Activated CD8-positive, alpha-beta T cell treated with anti-CD3 and anti-CD28 coated beads, Interleukin-2, amount 10 ng/mL, durations not matched to agents 7 days and 5 days (primary cell): ENCODE measurements around the gene DDRGK1. TPM values are rescaled to one million over a fixed set of nuclear protein-coding genes. Genes with fewer than 3 reads are reported as not detected.

Experiments used
- ATAC-seq: fragments of 150-1000 bp; cut with Tn5 transposase; one replicate; pipeline ENCODE4 v1.10.0; 2021; ENCODE audit warnings: moderate library complexity
- CTCF ChIA-PET: fragments of 350-600 bp; sonication (Branson Sonifier 250); formaldehyde crosslinking; loops from one replicate; lab custom pipeline; 2021; ENCODE audit warnings: antibody characterized with exemption; lab: Charles Lee
- POLR2A ChIA-PET: fragments of 350-600 bp; sonication (Branson Sonifier 250); formaldehyde crosslinking; loops from one replicate; lab custom pipeline; 2021; ENCODE audit warnings: antibody characterized with exemption; lab: Charles Lee
- DNase-seq: peaks from one replicate; pipeline ENCODE4 v3.0.0-alpha.2; 2020
- H3K27ac Mint-ChIP-seq: one replicate; pipeline ENCODE4 v1.8.0; 2021; ENCODE audit warnings: mild to moderate bottlenecking, mixed read lengths
- H3K27me3 Mint-ChIP-seq: one replicate; pipeline ENCODE4 v1.8.0; 2021; ENCODE audit warnings: low read depth, mixed read lengths
- H3K36me3 Mint-ChIP-seq: one replicate; pipeline ENCODE4 v1.8.0; 2021; ENCODE audit warnings: low read depth, mixed read lengths
- H3K4me1 Mint-ChIP-seq: one replicate; pipeline ENCODE4 v1.8.0; 2021; ENCODE audit warnings: low read depth, mixed read lengths
- H3K4me3 Mint-ChIP-seq: one replicate; pipeline ENCODE4 v1.8.0; 2021; ENCODE audit warnings: mild to moderate bottlenecking, mixed read lengths
- H3K9me3 Mint-ChIP-seq: one replicate; pipeline ENCODE4 v1.8.0; 2022; ENCODE audit warnings: mixed read lengths; ENCODE audit not compliant: insufficient read depth
- total RNA-seq, 2 experiments: library from RNA; stranded (reverse); gene quantifications; one replicate each; pipeline ENCODE4 v1.2.3, GENCODE V29; 2021

Gene DDRGK1
- total RNA-seq, 2 experiments from 2014 or later = 49.0 to 54.4 TPM

- Mint-ChIP-seq H3K36me3 (no peaks in the 10 kb centered on the region), H3K9me3 (no peaks in the 10 kb centered on the region), H3K4me1 (peaks cover 15% of the 10 kb centered on the region), H3K27ac (no peak overlapping the region), H3K4me3 (peak overlapping the region; percentile 80), H3K27me3 (peaks cover 35% of the 10 kb centered on the region)
- ATAC-seq (no peak), DNase-seq (no peak)
- POLR2A ChIA-PET = no interaction called here
- CTCF ChIA-PET = no interaction called here
Measured at GRCh38 chr20:3174442-3175261, 29.8 kb downstream of the DDRGK1 start.

GRCh38 chr20:3173610-3174441 is 30.7 kb downstream of the DDRGK1 start:
- H3K4me3 Mint-ChIP-seq = peak overlapping the region; percentile 80

DNA sequence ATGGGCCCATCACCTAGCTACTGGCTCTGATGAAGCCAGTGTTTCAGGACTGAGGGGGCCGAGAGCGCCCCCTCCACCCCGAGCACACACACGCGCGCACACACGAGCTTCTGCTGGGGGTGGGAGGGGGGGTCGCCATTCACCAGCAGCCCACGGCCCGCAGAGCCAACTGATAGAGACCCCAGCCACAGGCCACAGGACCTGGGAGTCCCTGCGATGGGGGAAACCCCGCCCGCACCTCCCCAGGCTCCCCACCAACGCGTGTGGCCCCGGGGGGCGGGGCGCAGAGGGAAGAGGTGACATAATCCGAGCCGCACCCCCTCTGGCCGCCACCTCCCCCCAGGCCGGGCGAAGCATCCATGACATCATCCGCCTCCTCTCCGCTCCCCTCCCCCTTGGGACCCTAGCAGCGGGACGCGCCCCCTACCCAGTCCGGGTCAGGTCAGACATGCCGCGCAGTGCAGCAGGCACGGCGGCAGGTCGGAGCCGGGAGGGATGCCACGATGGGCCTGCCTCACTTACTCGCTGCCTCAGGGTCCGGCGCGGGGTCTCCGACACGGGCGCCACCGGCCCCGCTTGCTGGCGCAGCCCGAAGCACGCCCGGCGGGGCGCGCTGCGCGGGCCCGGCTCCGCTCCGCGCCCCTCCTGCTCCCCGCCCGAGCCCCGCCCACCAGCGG is 31.4 kb downstream of the DDRGK1 start, which contains the start of gene LZTS3:
Gene LZTS3 (minus strand): TSS at position 617 of the 677 bp plus-strand sequence. CDS start 6,386 bp downstream, outside the sequence.
- peak; percentile 91 for ATAC-seq
- Mint-ChIP-seq H3K9me3 (no peaks in the 10 kb centered on the region), H3K27me3 (peaks cover 48% of the 10 kb centered on the region), H3K4me1 (peaks cover 15% of the 10 kb centered on the region), H3K27ac (peak within 1 kb of the TSS; percentile 63), H3K4me3 (peak within 1 kb of the TSS; percentile 80), H3K36me3 (no peaks in the 10 kb centered on the region)
- DNase-seq = peak; percentile 84
- ChIA-PET CTCF (interaction anchor here (2.5 kb wide), 1 partner anchor 11 kb away, joined by 10 read pairs; no protein-coding TSS in a partner anchor), POLR2A (interaction anchor here (0.8 to 2.0 kb wide), 3 partner anchors 12 to 29 kb away, joined by 3 to 11 read pairs (median 5); no protein-coding TSS in a partner anchor)

More at GRCh38 chr20:3173610-3174441, 30.7 kb downstream of the DDRGK1 start:
- DNase-seq (peak; percentile 91), ATAC-seq (peak; percentile 60)
- H3K9me3 Mint-ChIP-seq = no peaks in the 10 kb centered on the region
- H3K27ac Mint-ChIP-seq = peak overlapping the region; percentile 51
- H3K27me3 Mint-ChIP-seq = peaks cover 41% of the 10 kb centered on the region
- POLR2A ChIA-PET = no interaction called here
- no peaks in the 10 kb centered on the region for H3K36me3 Mint-ChIP-seq
- CTCF ChIA-PET = no interaction called here
- H3K4me1 Mint-ChIP-seq = peaks cover 15% of the 10 kb centered on the region

GRCh38 chr20:3172126-3172932 is 32.2 kb downstream of the DDRGK1 start:
- Mint-ChIP-seq H3K9me3 (no peaks in the 10 kb centered on the region), H3K4me1 (peaks cover 15% of the 10 kb centered on the region), H3K27ac (peak overlapping the region; percentile 63), H3K36me3 (no peaks in the 10 kb centered on the region), H3K27me3 (peaks cover 50% of the 10 kb centered on the region), H3K4me3 (peak overlapping the region; percentile 73)
- ChIA-PET POLR2A (interaction anchor here (0.8 to 2.0 kb wide), 3 partner anchors 11 to 28 kb away, joined by 3 to 11 read pairs (median 5); no protein-coding TSS in a partner anchor), CTCF (interaction anchor here (1.0 to 2.5 kb wide), 3 partner anchors 10 to 27 kb away, joined by 3 to 10 read pairs (median 3); no protein-coding TSS in a partner anchor)
- DNase-seq (no peak), ATAC-seq (no peak)

GRCh38 chr20:3171391-3172125 is 32.9 kb downstream of the DDRGK1 start:
- DNase-seq = no peak
- CTCF ChIA-PET = interaction anchor here (1.0 to 2.5 kb wide), 3 partner anchors 9 to 26 kb away, joined by 3 to 10 read pairs (median 3); no protein-coding TSS in a partner anchor
- peaks cover 15% of the 10 kb centered on the region for H3K4me1 Mint-ChIP-seq
- peak overlapping the region; percentile 34 for H3K27ac Mint-ChIP-seq
- H3K4me3 Mint-ChIP-seq = no peak overlapping the region
- POLR2A ChIA-PET = interaction anchor here (0.6 to 2.0 kb wide), 3 partner anchors 10 to 18 kb away, joined by 3 to 11 read pairs (median 5); no protein-coding TSS in a partner anchor
- ATAC-seq = no peak
- H3K9me3 Mint-ChIP-seq = no peaks in the 10 kb centered on the region
- no peaks in the 10 kb centered on the region for H3K36me3 Mint-ChIP-seq
- H3K27me3 Mint-ChIP-seq = peaks cover 53% of the 10 kb centered on the region

DNA sequence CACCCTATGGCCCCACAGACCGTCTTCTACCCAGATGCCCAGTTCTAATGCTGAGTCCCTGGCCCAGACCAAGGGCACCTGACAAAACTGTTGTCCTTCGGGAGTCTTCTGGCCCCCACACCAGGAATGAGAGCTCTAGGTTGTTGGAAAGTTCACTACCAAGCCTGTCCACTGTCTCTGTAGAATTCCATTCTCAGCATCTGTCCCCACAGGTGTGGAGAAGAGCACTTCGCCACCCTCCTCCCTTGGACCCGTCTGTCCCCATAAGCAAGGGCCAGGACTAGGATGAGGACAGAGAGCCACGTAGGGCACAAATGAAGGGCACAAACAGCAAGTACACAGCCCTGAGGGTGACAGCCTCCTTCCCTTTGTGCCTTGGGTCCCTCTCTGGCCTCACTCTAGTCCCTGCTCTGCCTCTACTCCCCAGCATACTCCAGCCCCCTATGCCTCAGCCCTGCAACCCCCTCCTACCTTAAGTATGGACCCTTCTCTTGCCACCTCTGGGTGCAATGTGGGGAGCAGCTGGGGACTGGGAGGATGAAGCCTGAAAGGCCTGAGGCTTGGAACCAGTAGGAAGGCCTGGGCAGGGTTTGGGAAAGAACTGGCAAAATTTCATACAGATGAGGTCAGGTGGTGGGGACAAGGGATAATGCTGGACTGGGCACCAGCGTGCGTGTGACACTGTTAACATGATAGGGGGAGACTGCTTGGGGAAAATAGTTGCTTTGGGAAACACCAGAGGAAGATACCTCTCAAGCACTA is 35.5 kb downstream of the DDRGK1 start:
- ChIA-PET CTCF (interaction anchor here (1.0 kb wide), 1 partner anchor 116 kb away, joined by 4 read pairs; no protein-coding TSS in a partner anchor), POLR2A (interaction anchor here (1.4 kb wide), 1 partner anchor 10 kb away, joined by 3 read pairs; no protein-coding TSS in a partner anchor)
- H3K27ac Mint-ChIP-seq = no peak overlapping the region
- H3K4me1 Mint-ChIP-seq = peaks cover 7% of the 10 kb centered on the region
- DNase-seq = no peak
- H3K9me3 Mint-ChIP-seq = no peaks in the 10 kb centered on the region
- H3K36me3 Mint-ChIP-seq = no peaks in the 10 kb centered on the region
- peaks cover 39% of the 10 kb centered on the region for H3K27me3 Mint-ChIP-seq
- H3K4me3 Mint-ChIP-seq = no peak overlapping the region
- no peak for ATAC-seq

DNA sequence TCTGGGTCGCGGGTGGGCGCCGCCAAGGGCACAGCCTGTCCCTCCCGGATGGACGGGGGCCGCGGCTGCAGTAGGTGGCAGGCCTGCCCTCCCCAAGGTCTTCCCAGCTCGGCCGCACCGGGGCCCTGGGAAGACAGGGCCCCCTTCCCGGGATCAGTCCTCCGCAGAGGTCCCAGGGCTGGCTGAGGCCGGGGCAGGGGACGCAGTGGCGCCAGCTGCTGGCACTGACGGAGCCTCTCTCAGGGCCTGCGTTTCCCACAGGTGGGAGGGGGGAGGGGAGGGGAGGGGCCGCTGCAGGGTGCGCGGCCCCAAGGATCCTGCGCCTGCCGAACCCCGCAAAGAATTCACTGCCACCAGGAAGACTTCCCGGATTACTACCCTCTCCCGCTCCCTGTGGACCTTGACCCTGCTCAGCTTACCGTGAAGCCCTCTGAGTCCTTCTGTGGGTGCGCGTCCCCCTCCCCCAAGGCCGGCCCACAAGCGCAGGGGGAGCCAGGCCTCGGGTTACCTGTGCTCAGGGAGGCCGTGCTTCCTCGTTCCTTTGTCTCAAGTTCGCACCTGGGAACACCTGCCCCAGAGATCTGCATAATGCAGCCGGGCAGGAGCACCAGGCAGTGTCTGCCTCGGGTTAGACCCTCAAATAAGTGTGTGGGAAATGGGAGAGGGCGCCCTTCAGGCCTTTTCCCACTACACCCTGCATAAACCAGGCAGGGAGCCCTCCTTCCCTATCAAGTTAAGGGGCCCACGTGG is 36.2 kb downstream of the DDRGK1 start:
- Mint-ChIP-seq H3K9me3 (no peaks in the 10 kb centered on the region), H3K4me1 (peaks cover 4% of the 10 kb centered on the region), H3K27ac (no peak overlapping the region), H3K27me3 (peaks cover 37% of the 10 kb centered on the region), H3K36me3 (no peaks in the 10 kb centered on the region), H3K4me3 (no peak overlapping the region)
- DNase-seq (no peak), ATAC-seq (no peak)
- ChIA-PET CTCF (interaction anchor here (1.0 kb wide), 1 partner anchor 115 kb away, joined by 4 read pairs; no protein-coding TSS in a partner anchor), POLR2A (interaction anchor here (1.4 kb wide), 1 partner anchor 9 kb away, joined by 3 read pairs; no protein-coding TSS in a partner anchor)

- DNase-seq (no peak), ATAC-seq (no peak)
- H3K4me1 Mint-ChIP-seq = peaks cover 4% of the 10 kb centered on the region
- H3K9me3 Mint-ChIP-seq = no peaks in the 10 kb centered on the region
- no peaks in the 10 kb centered on the region for H3K36me3 Mint-ChIP-seq
- H3K27ac Mint-ChIP-seq = no peak overlapping the region
- ChIA-PET POLR2A (no interaction called here), CTCF (no interaction called here)
- H3K27me3 Mint-ChIP-seq = peaks cover 37% of the 10 kb centered on the region
- no peak overlapping the region for H3K4me3 Mint-ChIP-seq
Measured at GRCh38 chr20:3167738-3168078, 36.8 kb downstream of the DDRGK1 start.

DNA sequence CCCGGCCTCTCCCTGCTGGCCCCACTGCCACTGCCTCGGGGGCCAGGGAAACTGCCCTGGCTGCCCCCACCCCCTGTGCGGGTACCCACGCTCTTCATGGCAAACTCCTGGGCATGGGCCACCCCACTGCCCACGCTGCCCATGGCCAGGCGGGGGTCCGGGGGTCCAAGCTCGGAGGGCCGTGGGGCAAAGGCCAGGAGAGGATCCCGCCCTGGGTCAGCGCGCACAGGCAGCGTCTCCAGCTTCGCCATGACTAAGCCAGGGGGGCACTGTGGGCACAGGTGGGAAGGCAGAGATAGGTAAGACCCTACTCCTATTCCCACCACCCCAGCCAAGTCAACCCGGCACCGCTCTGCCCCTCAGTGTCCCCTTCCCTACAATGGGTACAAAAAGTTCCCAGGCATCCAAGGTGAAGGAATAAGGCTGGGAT is 37.6 kb downstream of the DDRGK1 start:
- peaks cover 30% of the 10 kb centered on the region for H3K27me3 Mint-ChIP-seq
- DNase-seq = no peak
- H3K27ac Mint-ChIP-seq = no peak overlapping the region
- CTCF ChIA-PET = no interaction called here
- no peak overlapping the region for H3K4me3 Mint-ChIP-seq
- no peaks in the 10 kb centered on the region for H3K9me3 Mint-ChIP-seq
- H3K4me1 Mint-ChIP-seq = no peaks in the 10 kb centered on the region
- POLR2A ChIA-PET = no interaction called here
- ATAC-seq = no peak
- H3K36me3 Mint-ChIP-seq = no peaks in the 10 kb centered on the region
